ENCODE measurements around the gene DCLK1.

Gene DCLK1
- total RNA-seq, result 0 reads per million in 4 donors

GRCh38 chr13:36131222-36131930, at the start of gene DCLK1:
DCLK1 (minus strand) TSS chr13:36131382.
- DNase-seq, result no peak

- DNase-seq, result no peak
Observed at GRCh38 chr13:36175621-36176020, 44.4 kb upstream of the DCLK1 start.

GRCh38 chr13:36174923-36175322, 43.7 kb upstream of the DCLK1 start:
- no peak for DNase-seq

GRCh38 chr13:36173571-36174322, 42.6 kb upstream of the DCLK1 start:
- no peak for DNase-seq

- no peak for DNase-seq
Observed at GRCh38 chr13:36166046-36166445, 34.9 kb upstream of the DCLK1 start.

GRCh38 chr13:36163809-36164308, 32.7 kb upstream of the DCLK1 start:
- no peak for DNase-seq

GRCh38 chr13:36163286-36163685, 32.1 kb upstream of the DCLK1 start:
- no peak for DNase-seq

GRCh38 chr13:36160297-36160696, 29.1 kb upstream of the DCLK1 start:
- DNase-seq, result no peak

- no peak for DNase-seq
Observed at GRCh38 chr13:36158611-36159010, 27.4 kb upstream of the DCLK1 start.

GRCh38 chr13:36157480-36157879, 26.3 kb upstream of the DCLK1 start:
- no peak for DNase-seq

GRCh38 chr13:36154567-36155291, 23.5 kb upstream of the DCLK1 start:
- no peak for DNase-seq

- no peak for DNase-seq
Observed at GRCh38 chr13:36151591-36151990, 20.4 kb upstream of the DCLK1 start.

GRCh38 chr13:36148446-36148845, 17.3 kb upstream of the DCLK1 start:
- DNase-seq, result no peak

GRCh38 chr13:36147330-36147729, 16.1 kb upstream of the DCLK1 start:
- DNase-seq, result no peak

GRCh38 chr13:36146511-36147269, 15.5 kb upstream of the DCLK1 start:
- no peak for DNase-seq

GRCh38 chr13:36143738-36144137, 12.6 kb upstream of the DCLK1 start:
- no peak for DNase-seq

GRCh38 chr13:36142735-36143134, 11.6 kb upstream of the DCLK1 start:
- no peak for DNase-seq

GRCh38 chr13:36135876-36136275, 4.7 kb upstream of the DCLK1 start:
- DNase-seq, result no peak

GRCh38 chr13:36134632-36135031, 3.5 kb upstream of the DCLK1 start:
- DNase-seq, result no peak

GRCh38 chr13:36133950-36134626, 2.9 kb upstream of the DCLK1 start:
- no peak for DNase-seq

GRCh38 chr13:36132376-36132775, 1.2 kb upstream of the DCLK1 start:
- DNase-seq, result no peak

- no peak for DNase-seq
Observed at GRCh38 chr13:36131931-36132297, 732 bp upstream of the DCLK1 start.

Measured in T-helper 1 cell (primary cell).